ENCODE results near the gene GNAQ. TPM values are rescaled to one million over a fixed set of nuclear protein-coding genes. Genes with fewer than 3 reads are reported as not detected.
"Not testable (repeated sequence)": the region's sequence is repeated elsewhere in the genome, so short reads cannot be mapped to it uniquely, and the experiment has no call there.

GNAQ gene
- total and polyA plus RNA-seq, 2 experiments from 2014 or later = 21.1 to 43.1 TPM

GRCh38 chr9:78062710-78063109 is 31.1 kb upstream of the GNAQ start (continued):
- TF ChIP-seq ZNF462 (CRISPR knock-in tag; IDR thresholded peaks at IDR 0.05) = no peak

GRCh38 chr9:78054218-78054617 is 22.6 kb upstream of the GNAQ start:
- H3K27ac ChIP-seq (ENCODE audit: low read depth); H3K4me2 ChIP-seq; H3K9me2 ChIP-seq (ENCODE audit: insufficient read depth); H2AFZ ChIP-seq; H3K36me3 Mint-ChIP-seq (ENCODE audit: low read depth); H3K36me3 ChIP-seq (ENCODE audit: insufficient read depth); H4K20me1 ChIP-seq (replicated peaks; ENCODE audit: insufficient read depth); DNase-seq (ENCODE audit: low spot score); H3K27me3 Mint-ChIP-seq (ENCODE audit: insufficient read depth, low read depth, poor library complexity); H3K27ac Mint-ChIP-seq; H3F3A ChIP-seq (replicated peaks; ENCODE audit: low read depth); H3K4me3 Mint-ChIP-seq; ATAC-seq; H3K27me3 ChIP-seq (ENCODE audit: insufficient read depth); H3K4me3 ChIP-seq; H3K79me2 ChIP-seq (replicated peaks; ENCODE audit: insufficient read depth); H3K4me1 Mint-ChIP-seq; H3K4me1 ChIP-seq (ENCODE audit: insufficient read depth): not testable (repeated sequence)
- H3K9me3 Mint-ChIP-seq = peaks cover 18% of the 10 kb centered on the region

GRCh38 chr9:78053627-78054026 is 22.0 kb upstream of the GNAQ start:
- ATAC-seq = no peak
- Histone ChIP-seq H3K79me2 (replicated peaks; ENCODE audit: insufficient read depth) (no peaks in the 10 kb centered on the region), H3K4me1 (ENCODE audit: insufficient read depth) (no peaks in the 10 kb centered on the region), H3F3A (replicated peaks; ENCODE audit: low read depth) (no peaks in the 10 kb centered on the region), H3K4me3 (no peak overlapping the region), H3K9me2 (ENCODE audit: insufficient read depth) (0 out of 2 replicates have a peak, but pooled peaks cover 3% of the 10 kb centered on the region), H3K27ac (ENCODE audit: low read depth) (no peak overlapping the region), H2AFZ (no peak overlapping the region), H3K36me3 (ENCODE audit: insufficient read depth) (no peaks in the 10 kb centered on the region), H3K4me2 (no peak overlapping the region), H3K27me3 (ENCODE audit: insufficient read depth) (no peaks in the 10 kb centered on the region), H4K20me1 (replicated peaks; ENCODE audit: insufficient read depth) (no peaks in the 10 kb centered on the region; the same call in 1 of the 2 replicates)
- no peak for DNase-seq (ENCODE audit: low spot score)
- Mint-ChIP-seq H3K4me3 (no peak overlapping the region), H3K9me3 (peaks cover 18% of the 10 kb centered on the region), H3K4me1 (no peaks in the 10 kb centered on the region; the same call in 2 of the 3 replicates), H3K27ac (no peak overlapping the region), H3K27me3 (ENCODE audit: insufficient read depth, low read depth, poor library complexity) (peaks cover 2% of the 10 kb centered on the region), H3K36me3 (ENCODE audit: low read depth) (no peaks in the 10 kb centered on the region; the same call in 1 of the 3 replicates)
- TF ChIP-seq ZNF462 (CRISPR knock-in tag; IDR thresholded peaks at IDR 0.05) (no peak), CTCF (conservative IDR thresholded peaks at IDR 0.05; ENCODE audit: low read depth in 2 of 2) (no peak)
